B cell (primary cell): ENCODE data around the gene CORO2B. TPM values are rescaled to one million over a fixed set of nuclear protein-coding genes. Genes with fewer than 3 reads are reported as not detected.

ENCODE experiments used
- ATAC-seq: fragments of 200-7000 bp; cut with Tn5 transposase; one replicate; pipeline ENCODE4 v1.10.0; 2021; ENCODE audit warnings: low read depth, mild to moderate bottlenecking, moderate number of reproducible peaks, moderate library complexity
- CTCF ChIA-PET: fragments of 350-600 bp; sonication (Branson Sonifier 250); formaldehyde crosslinking; loops from one replicate; lab custom pipeline; 2021; ENCODE audit warnings: antibody characterized with exemption, inconsistent platforms; lab: Charles Lee
- POLR2A ChIA-PET: fragments of 350-600 bp; sonication (Branson Sonifier 250); formaldehyde crosslinking; loops from one replicate; lab custom pipeline; 2021; ENCODE audit warnings: antibody characterized with exemption; lab: Charles Lee
- DNase-seq: peaks from one replicate; pipeline ENCODE4 v3.0.0; 2013
- H2AFZ ChIP-seq: 2 replicates; pipeline ENCODE4 v1.6.1; 2012; ENCODE audit warnings: mild to moderate bottlenecking, low read depth, low read length; ENCODE audit not compliant: insufficient read depth, poor library complexity, severe bottlenecking
- H3K27ac ChIP-seq, 2 donors: 1 replicate in 1 of 2; 2 replicates in 1 of 2; pipeline ENCODE4 v1.5.1; 2012 to 2013; ENCODE audit warnings: low read length in 2 of 2, mild to moderate bottlenecking in 2 of 2, moderate library complexity in 1 of 2
- H3K27me3 ChIP-seq, 4 experiments: fragments of 200-600 bp in 1 of 4; sonication (generic) in 1 of 4; replicated peaks in 1 of 4; 1 replicate in 2 of 4; 2 replicates in 2 of 4; pipeline versions ENCODE4 v1.6.1 to v1.7.0; 2013 to 2016; ENCODE audit warnings: low read length in 3 of 4, mild to moderate bottlenecking in 2 of 4, mixed read lengths in 1 of 4, moderate library complexity in 1 of 4; ENCODE audit not compliant: insufficient read depth in 4 of 4, control insufficient read depth in 3 of 4; ENCODE audit errors: control extremely low read depth in 1 of 4
- H3K36me3 ChIP-seq, 2 experiments: replicated peaks in 1 of 2; 1 replicate in 1 of 2; 2 replicates in 1 of 2; pipeline versions ENCODE4 v1.6.1 to v1.7.1; 2013; ENCODE audit warnings: low read length in 1 of 2; ENCODE audit not compliant: insufficient read depth in 2 of 2, control insufficient read depth in 1 of 2; ENCODE audit errors: control extremely low read depth in 1 of 2, extremely low read depth in 1 of 2
- H3K4me1 ChIP-seq, 2 donors: fragments of 200-600 bp in 1 of 2; sonication (generic) in 1 of 2; 1 replicate in 1 of 2; 2 replicates in 1 of 2; pipeline versions ENCODE4 v1.5.1 to v1.6.1; 2013 to 2017; ENCODE audit warnings: low read length in 2 of 2; ENCODE audit not compliant: control insufficient read depth in 2 of 2, insufficient read depth in 2 of 2
- H3K4me2 ChIP-seq: replicated peaks from 2 replicates; pipeline ENCODE3; 2012; ENCODE audit warnings: mild to moderate bottlenecking, low read depth, low read length; ENCODE audit not compliant: poor library complexity, severe bottlenecking
- H3K4me3 ChIP-seq, 5 experiments: fragments of 200-600 bp in 1 of 5; sonication (generic) in 1 of 5; 1 replicate in 3 of 5; 2 replicates in 2 of 5; pipeline versions ENCODE4 v1.5.1 to v1.7.0; 2011 to 2016; ENCODE audit warnings: low read length in 4 of 5, mild to moderate bottlenecking in 4 of 5, low read depth in 2 of 5, control low read depth in 1 of 5, moderate library complexity in 1 of 5; ENCODE audit not compliant: insufficient read depth in 1 of 5; ENCODE audit errors: control extremely low read depth in 1 of 5, extremely low read depth in 1 of 5
- H3K79me2 ChIP-seq: fragments of 200-600 bp; sonication (generic); one replicate; pipeline ENCODE4 v1.6.0; 2016; ENCODE audit warnings: low read length; ENCODE audit not compliant: control insufficient read depth, insufficient read depth
- H3K9ac ChIP-seq: fragments of 200-600 bp; sonication (generic); 2 replicates; pipeline ENCODE4 v1.6.1; 2017; ENCODE audit warnings: mild to moderate bottlenecking, low read length, moderate library complexity
- H3K9me3 ChIP-seq, 3 donors: one replicate each; pipeline versions ENCODE4 v1.6.1 to v1.7.1; 2013; ENCODE audit warnings: low read length in 2 of 3; ENCODE audit not compliant: control insufficient read depth in 2 of 3, insufficient read depth in 1 of 3; ENCODE audit errors: control extremely low read depth in 1 of 3
- H4K20me1 ChIP-seq: 2 replicates; pipeline ENCODE4 v1.6.0; 2012; ENCODE audit warnings: mild to moderate bottlenecking, low read length; ENCODE audit not compliant: insufficient read depth, control insufficient read depth, poor library complexity, severe bottlenecking
- H3K27ac Mint-ChIP-seq: one replicate; pipeline ENCODE4 v1.8.0; 2021; ENCODE audit warnings: mixed read lengths
- H3K27me3 Mint-ChIP-seq: one replicate; pipeline ENCODE4 v1.8.0; 2021; ENCODE audit warnings: mixed read lengths
- H3K4me1 Mint-ChIP-seq: one replicate; pipeline ENCODE4 v1.8.0; 2021; ENCODE audit warnings: mixed read lengths
- H3K4me3 Mint-ChIP-seq: one replicate; pipeline ENCODE4 v1.8.0; 2021; ENCODE audit warnings: mixed read lengths
- H3K9me3 Mint-ChIP-seq: one replicate; pipeline ENCODE4 v1.8.0; 2022; ENCODE audit warnings: mixed read lengths; ENCODE audit not compliant: insufficient read depth
- CTCF ChIP-seq: fragments of 200-600 bp; IDR thresholded peaks from one replicate; pipeline ENCODE4 v1.8.0; 2022; ENCODE audit warnings: antibody characterized with exemption, mild to moderate bottlenecking
- EZH2 ChIP-seq: IDR thresholded peaks from 2 replicates; pipeline ENCODE4 v1.6.1; 2012; ENCODE audit warnings: borderline replicate concordance, low read depth, mild to moderate bottlenecking, moderate library complexity, low read length; ENCODE audit not compliant: insufficient read depth, poor library complexity, severe bottlenecking
- WGBS: methylation state at CpG from one replicate; pipeline ENCODE4 v1.1.5; 2013; ENCODE audit warnings: missing lambda C conversion rate; ENCODE audit not compliant: insufficient coverage; 5-methylcytosine and 5-hydroxymethylcytosine counted together
- intact Hi-C: fragments of 100-400 bp; cut with micrococcal nuclease; formaldehyde crosslinking; loops from one replicate; pipeline ENCODE4 v1.10.0; 2022
- polyA plus RNA-seq: library from polyadenylated mRNA; depleted of rRNA; stranded (reverse); fragments of >200 nt; gene quantifications from 2 replicates; pipeline ENCODE4 v1.2.3, GENCODE V29; 2012
- total RNA-seq, 2 donors: library from RNA; stranded (reverse); fragments of 120-200 nt in 1 of 2; gene quantifications; 1 replicate in 1 of 2; 2 replicates in 1 of 2; pipeline versions ENCODE4 v1.2.3 to v1.2.4, GENCODE V29; 2013 to 2022

CORO2B gene
- total and polyA plus RNA-seq, 2 donors (not counting 1 experiment from before 2014, with no cell fraction given) = 9.5 to 11.3 TPM

GRCh38 chr15:68711406-68711805, 132.6 kb downstream of the CORO2B start:
- ChIA-PET CTCF (no interaction called here), POLR2A (no interaction called here)
- Mint-ChIP-seq H3K27ac (no peak overlapping the region), H3K4me1 (peaks cover 6% of the 10 kb centered on the region), H3K9me3 (no peaks in the 10 kb centered on the region), H3K4me3 (no peak overlapping the region), H3K27me3 (peaks cover 11% of the 10 kb centered on the region)
- no peak for ATAC-seq
- 95% methylated on average over 8 of the region's 10 CpGs for WGBS
- Histone ChIP-seq H4K20me1 (no peaks in the 10 kb centered on the region), H3K4me3 (no peak overlapping the region), H3K9me3 (no peaks in the 10 kb centered on the region), H3K9ac (no peak overlapping the region), H3K36me3 (peaks cover 0 to 6% of the 10 kb centered on the region in 2 experiments), H3K27me3 (no peaks in the 10 kb centered on the region), H3K4me1 (peaks cover 4 to 8% of the 10 kb centered on the region in 2 donors), H3K79me2 (no peaks in the 10 kb centered on the region), H2AFZ (no peak overlapping the region), H3K27ac (no peak overlapping the region), H3K4me2 (no peak overlapping the region)
- DNase-seq = no peak
- TF ChIP-seq EZH2 = no peak
- intact Hi-C loops = no loop called here

GRCh38 chr15:68712886-68713285, 134.1 kb downstream of the CORO2B start:
- no peak overlapping the region for H3K27ac Mint-ChIP-seq
- TF ChIP-seq EZH2 (no peak), CTCF (no peak)
- H4K20me1 ChIP-seq = no peaks in the 10 kb centered on the region
- peaks cover 6% of the 10 kb centered on the region for H3K4me1 Mint-ChIP-seq
- H3K9ac ChIP-seq = no peak overlapping the region
- intact Hi-C loops = no loop called here
- H3K4me3 Mint-ChIP-seq = no peak overlapping the region
- 22% methylated on average over 3 of the region's 4 CpGs for whole genome bisulfite sequencing
- POLR2A ChIA-PET = no interaction called here
- H3K36me3 ChIP-seq = peaks cover 0 to 6% of the 10 kb centered on the region in 2 experiments
- no peaks in the 10 kb centered on the region for H3K9me3 Mint-ChIP-seq
- H3K9me3 ChIP-seq = no peaks in the 10 kb centered on the region
- no peaks in the 10 kb centered on the region for H3K79me2 ChIP-seq
- ATAC-seq (no peak), DNase-seq (no peak)
- no peak overlapping the region for H3K27ac ChIP-seq
- peaks cover 4 to 8% of the 10 kb centered on the region in 2 donors for H3K4me1 ChIP-seq
- CTCF ChIA-PET = no interaction called here
- no peaks in the 10 kb centered on the region for H3K27me3 ChIP-seq
- H3K27me3 Mint-ChIP-seq = peaks cover 12% of the 10 kb centered on the region
- no peak overlapping the region for H3K4me2 ChIP-seq
- H2AFZ ChIP-seq = no peak overlapping the region
- H3K4me3 ChIP-seq = no peak overlapping the region
